ENCODE results near the gene KIDINS220. TPM values are rescaled to one million over a fixed set of nuclear protein-coding genes. Genes with fewer than 3 reads are reported as not detected.

The KIDINS220 gene
- polyA plus RNA-seq, 1 donor from 2014 or later: 329 TPM

DNA sequence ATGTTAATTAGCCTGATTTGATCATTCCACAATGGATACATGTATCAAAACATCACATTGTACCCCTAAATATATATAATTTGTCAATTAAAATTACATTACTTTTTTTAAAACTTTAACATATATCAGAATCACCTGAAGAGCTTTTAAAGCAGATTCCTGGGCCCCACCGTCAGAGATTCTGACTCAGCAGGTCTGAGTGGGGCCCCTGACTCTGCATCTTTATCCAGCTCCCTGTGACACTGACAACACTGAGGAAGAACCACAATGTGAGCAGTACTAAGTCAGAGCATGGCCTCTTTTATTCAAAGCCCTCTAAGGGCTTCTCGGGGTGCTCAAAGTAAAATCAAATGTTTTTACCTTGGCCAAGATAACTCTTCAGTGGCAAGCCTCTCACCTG lies 9.7 kb downstream of the KIDINS220 start:
- peaks cover 68% of the 10 kb centered on the region for H3K79me2 ChIP-seq (replicated peaks; ENCODE audit: insufficient read depth, low read length)
- H3F3A ChIP-seq (ENCODE audit: insufficient read depth, low read length, poor library complexity, severe bottlenecking): no peaks in the 10 kb centered on the region
- peaks cover 55% of the 10 kb centered on the region for H4K20me1 ChIP-seq (ENCODE audit: insufficient read depth)
- H3K4me2 ChIP-seq (ENCODE audit: low read length): no peak overlapping the region
- H3K27me3 ChIP-seq (ENCODE audit: insufficient read depth, low read depth, low read length): no peaks in the 10 kb centered on the region
- no peak overlapping the region for H2AFZ ChIP-seq (ENCODE audit: low read depth, low read length)
- no peak overlapping the region for H3K9ac ChIP-seq (ENCODE audit: low read length)
- no peaks in the 10 kb centered on the region for H3K36me3 ChIP-seq (ENCODE audit: insufficient read depth, low read length)
- no peaks in the 10 kb centered on the region for H3K9me3 ChIP-seq (ENCODE audit: low read length)
- no peak for TF ChIP-seq EP300 (conservative IDR thresholded peaks at IDR 0.05; ENCODE audit: poor library complexity, severe bottlenecking)
- TF ChIP-seq, protein P1, sequence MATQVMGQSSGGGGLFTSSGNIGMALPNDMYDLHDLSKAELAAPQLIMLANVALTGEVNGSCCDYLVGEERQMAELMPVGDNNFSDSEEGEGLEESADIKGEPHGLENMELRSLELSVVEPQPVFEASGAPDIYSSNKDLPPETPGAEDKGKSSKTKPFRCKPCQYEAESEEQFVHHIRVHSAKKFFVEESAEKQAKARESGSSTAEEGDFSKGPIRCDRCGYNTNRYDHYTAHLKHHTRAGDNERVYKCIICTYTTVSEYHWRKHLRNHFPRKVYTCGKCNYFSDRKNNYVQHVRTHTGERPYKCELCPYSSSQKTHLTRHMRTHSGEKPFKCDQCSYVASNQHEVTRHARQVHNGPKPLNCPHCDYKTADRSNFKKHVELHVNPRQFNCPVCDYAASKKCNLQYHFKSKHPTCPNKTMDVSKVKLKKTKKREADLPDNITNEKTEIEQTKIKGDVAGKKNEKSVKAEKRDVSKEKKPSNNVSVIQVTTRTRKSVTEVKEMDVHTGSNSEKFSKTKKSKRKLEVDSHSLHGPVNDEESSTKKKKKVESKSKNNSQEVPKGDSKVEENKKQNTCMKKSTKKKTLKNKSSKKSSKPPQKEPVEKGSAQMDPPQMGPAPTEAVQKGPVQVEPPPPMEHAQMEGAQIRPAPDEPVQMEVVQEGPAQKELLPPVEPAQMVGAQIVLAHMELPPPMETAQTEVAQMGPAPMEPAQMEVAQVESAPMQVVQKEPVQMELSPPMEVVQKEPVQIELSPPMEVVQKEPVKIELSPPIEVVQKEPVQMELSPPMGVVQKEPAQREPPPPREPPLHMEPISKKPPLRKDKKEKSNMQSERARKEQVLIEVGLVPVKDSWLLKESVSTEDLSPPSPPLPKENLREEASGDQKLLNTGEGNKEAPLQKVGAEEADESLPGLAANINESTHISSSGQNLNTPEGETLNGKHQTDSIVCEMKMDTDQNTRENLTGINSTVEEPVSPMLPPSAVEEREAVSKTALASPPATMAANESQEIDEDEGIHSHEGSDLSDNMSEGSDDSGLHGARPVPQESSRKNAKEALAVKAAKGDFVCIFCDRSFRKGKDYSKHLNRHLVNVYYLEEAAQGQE (IDR thresholded peaks at IDR 0.05; ENCODE audit: borderline replicate concordance): no peak
- no peak for TF ChIP-seq TAF1 (IDR thresholded peaks at IDR 0.05; ENCODE audit: low read depth)
- no peak for TF ChIP-seq EZH2 (IDR thresholded peaks at IDR 0.05; ENCODE audit: borderline replicate concordance, insufficient read depth, low read length, poor library complexity, severe bottlenecking)
- no peaks in the 10 kb centered on the region for H3K9me2 ChIP-seq (ENCODE audit: insufficient read depth, low read length)
- H3K27ac ChIP-seq (ENCODE audit: low read length): no peak overlapping the region
- H3K4me3 ChIP-seq (ENCODE audit: low read length): no peak overlapping the region

DNA sequence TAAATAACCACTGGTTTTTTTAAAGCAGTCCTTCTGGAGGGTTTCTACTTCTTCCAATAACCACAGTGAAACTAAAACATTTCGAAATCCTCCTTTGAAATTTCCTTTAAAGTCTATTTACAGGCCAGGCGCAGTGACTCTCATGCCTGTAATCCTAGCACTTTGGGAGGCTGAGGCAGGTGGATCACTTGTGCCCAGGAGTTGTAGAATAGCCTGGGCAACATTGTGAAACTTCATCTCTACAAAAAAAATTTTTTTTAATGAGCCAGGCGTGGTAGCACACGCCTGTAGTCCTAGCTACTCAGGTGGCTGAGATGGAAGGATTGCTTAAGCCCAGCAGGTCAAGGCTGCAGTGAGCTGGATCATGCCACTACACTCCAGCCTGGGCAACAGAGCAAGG lies 15.2 kb downstream of the KIDINS220 start:
- Histone ChIP-seq H4K20me1 (ENCODE audit: insufficient read depth) (peaks cover 17% of the 10 kb centered on the region), H3K9me2 (ENCODE audit: insufficient read depth, low read length) (no peaks in the 10 kb centered on the region), H3K4me3 (ENCODE audit: low read length) (no peak overlapping the region), H3K9ac (ENCODE audit: low read length) (no peak overlapping the region), H3F3A (ENCODE audit: insufficient read depth, low read length, poor library complexity, severe bottlenecking) (no peaks in the 10 kb centered on the region), H3K27me3 (ENCODE audit: insufficient read depth, low read depth, low read length) (no peaks in the 10 kb centered on the region), H3K4me2 (ENCODE audit: low read length) (no peak overlapping the region), H3K79me2 (replicated peaks; ENCODE audit: insufficient read depth, low read length) (peaks cover 22% of the 10 kb centered on the region), H3K36me3 (ENCODE audit: insufficient read depth, low read length) (no peaks in the 10 kb centered on the region), H2AFZ (ENCODE audit: low read depth, low read length) (no peak overlapping the region), H3K27ac (ENCODE audit: low read length) (no peak overlapping the region), H3K9me3 (ENCODE audit: low read length) (no peaks in the 10 kb centered on the region)
- TF ChIP-seq EZH2 (IDR thresholded peaks at IDR 0.05; ENCODE audit: borderline replicate concordance, insufficient read depth, low read length, poor library complexity, severe bottlenecking) (no peak), TAF1 (IDR thresholded peaks at IDR 0.05; ENCODE audit: low read depth) (no peak), SMC3 (conservative IDR thresholded peaks at IDR 0.05; ENCODE audit: poor library complexity) (no peak), POLR2AphosphoS5 (IDR thresholded peaks at IDR 0.05) (no peak), MXI1 (conservative IDR thresholded peaks at IDR 0.05; ENCODE audit: poor library complexity, severe bottlenecking) (no peak), EP300 (conservative IDR thresholded peaks at IDR 0.05; ENCODE audit: poor library complexity, severe bottlenecking) (no peak), RAD21 (conservative IDR thresholded peaks at IDR 0.05) (no peak)
- TF ChIP-seq, protein P2, sequence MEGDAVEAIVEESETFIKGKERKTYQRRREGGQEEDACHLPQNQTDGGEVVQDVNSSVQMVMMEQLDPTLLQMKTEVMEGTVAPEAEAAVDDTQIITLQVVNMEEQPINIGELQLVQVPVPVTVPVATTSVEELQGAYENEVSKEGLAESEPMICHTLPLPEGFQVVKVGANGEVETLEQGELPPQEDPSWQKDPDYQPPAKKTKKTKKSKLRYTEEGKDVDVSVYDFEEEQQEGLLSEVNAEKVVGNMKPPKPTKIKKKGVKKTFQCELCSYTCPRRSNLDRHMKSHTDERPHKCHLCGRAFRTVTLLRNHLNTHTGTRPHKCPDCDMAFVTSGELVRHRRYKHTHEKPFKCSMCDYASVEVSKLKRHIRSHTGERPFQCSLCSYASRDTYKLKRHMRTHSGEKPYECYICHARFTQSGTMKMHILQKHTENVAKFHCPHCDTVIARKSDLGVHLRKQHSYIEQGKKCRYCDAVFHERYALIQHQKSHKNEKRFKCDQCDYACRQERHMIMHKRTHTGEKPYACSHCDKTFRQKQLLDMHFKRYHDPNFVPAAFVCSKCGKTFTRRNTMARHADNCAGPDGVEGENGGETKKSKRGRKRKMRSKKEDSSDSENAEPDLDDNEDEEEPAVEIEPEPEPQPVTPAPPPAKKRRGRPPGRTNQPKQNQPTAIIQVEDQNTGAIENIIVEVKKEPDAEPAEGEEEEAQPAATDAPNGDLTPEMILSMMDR (IDR thresholded peaks at IDR 0.05; ENCODE audit: poor library complexity, severe bottlenecking): no peak
- TF ChIP-seq, protein P1 (IDR thresholded peaks at IDR 0.05; ENCODE audit: borderline replicate concordance): no peak
